ENCODE results near the gene ENHO. TPM values are rescaled to one million over a fixed set of nuclear protein-coding genes. Genes with fewer than 3 reads are reported as not detected.

The ENHO gene
- total and polyA plus RNA-seq, 2 of the 8 experiments (the other 6 are each of a cell fraction or from before 2014, with no cell fraction given) = 12.2 to 49.4 TPM

DNA sequence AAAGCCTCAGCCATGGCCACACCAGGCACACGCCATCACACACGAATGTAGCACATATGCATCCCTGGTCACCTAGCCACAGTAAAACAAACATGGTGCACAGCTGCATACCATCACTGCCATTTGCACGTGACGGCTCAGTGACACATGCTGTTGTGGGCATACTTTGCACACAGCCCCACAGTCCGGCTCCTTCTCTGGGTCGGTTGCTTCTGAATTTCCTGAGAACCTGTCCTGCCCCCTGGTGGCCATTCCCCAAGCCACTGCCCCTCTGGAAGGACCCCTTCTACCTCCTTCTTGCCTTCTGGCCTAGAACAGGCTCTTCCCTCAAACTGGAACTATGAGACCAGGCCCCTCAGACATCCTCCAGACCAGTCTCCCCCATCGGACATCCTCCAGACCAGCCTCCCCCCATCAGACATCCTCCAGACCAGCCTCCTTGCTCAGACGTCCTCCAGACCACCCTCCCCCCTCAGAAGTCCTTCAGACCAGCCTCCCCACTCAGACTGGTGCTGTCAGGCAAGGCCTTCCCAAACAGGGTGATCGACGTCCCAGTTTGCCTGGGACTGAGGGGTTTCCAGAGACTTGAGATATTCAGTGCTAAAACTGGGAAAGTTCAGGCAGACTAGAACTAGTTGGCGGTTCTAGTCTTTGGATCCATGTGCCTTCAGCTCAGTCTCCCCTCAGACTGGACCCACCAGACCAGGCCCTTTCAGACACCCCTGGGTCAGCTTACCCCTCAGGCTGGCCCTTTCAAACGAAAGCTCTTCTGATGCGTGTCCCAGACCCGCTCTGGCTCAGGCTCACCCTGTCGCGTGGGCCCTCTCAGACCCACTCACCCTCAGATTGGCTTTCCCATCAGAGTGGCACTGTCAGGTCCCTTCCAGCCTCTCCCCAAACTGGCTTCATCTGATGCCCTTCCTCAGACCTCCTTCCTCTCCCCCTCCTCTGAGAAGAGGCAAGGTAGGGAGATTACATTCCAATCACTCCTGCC is 24.3 kb upstream of the ENHO start (continued):
- TF ChIP-seq, protein P1, sequence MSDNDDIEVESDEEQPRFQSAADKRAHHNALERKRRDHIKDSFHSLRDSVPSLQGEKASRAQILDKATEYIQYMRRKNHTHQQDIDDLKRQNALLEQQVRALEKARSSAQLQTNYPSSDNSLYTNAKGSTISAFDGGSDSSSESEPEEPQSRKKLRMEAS (IDR thresholded peaks at IDR 0.05) = peak; percentile 67
- peak; percentile 84 to 88 for TF ChIP-seq RAD21 (IDR thresholded peaks at IDR 0.05 in 1 of 2, conservative IDR thresholded peaks at IDR 0.05 in 1 of 2; ENCODE audit: low read depth in 2 of 2, low read length in 2 of 2)
- TF ChIP-seq TEAD4 (IDR thresholded peaks at IDR 0.05; ENCODE audit: low read depth, low read length) = 0 out of 2 replicates have a peak, but pooled peaks have one; percentile 36
